GM12878 (cell line): ENCODE results near the gene PCDHGB2.
A peak's percentile ranks its signal among the peaks of the same experiment; 100 is the strongest.

Experiments used
- CHD2 ChIP-seq: IDR thresholded peaks from 2 replicates; pipeline ENCODE4 v1.6.1; 2011; ENCODE audit warnings: low read depth, low read length, improper control_type of control experiment, borderline replicate concordance
- EZH2 ChIP-seq: IDR thresholded peaks from 2 replicates; pipeline ENCODE4 v1.6.1; 2012; ENCODE audit warnings: low read depth, mild to moderate bottlenecking, control low read depth, inconsistent platforms, low read length, borderline replicate concordance; ENCODE audit not compliant: control insufficient read depth
- TF ChIP-seq, protein P1 (sequence below), 3 experiments: IDR thresholded peaks in 2 of 3; conservative IDR thresholded peaks in 1 of 3; 2 replicates each; pipeline ENCODE4 v1.5.1; 2011; ENCODE audit warnings: low read depth in 3 of 3, low read length in 3 of 3, mild to moderate bottlenecking in 3 of 3, control low read depth in 2 of 3, moderate library complexity in 2 of 3, inconsistent platforms in 1 of 3, mixed read lengths in 1 of 3; ENCODE audit not compliant: control insufficient read depth in 2 of 3, insufficient read depth in 1 of 3; ENCODE audit errors: extremely low read depth in 1 of 3
- TF ChIP-seq, protein P2 (sequence below): IDR thresholded peaks from 2 replicates; pipeline ENCODE4 v1.6.1; 2012; ENCODE audit warnings: low read depth, low read length, improper control_type of control experiment
- TF ChIP-seq, protein P3 (sequence below): fragments of 450-650 bp; conservative IDR thresholded peaks from 2 replicates; pipeline ENCODE4 v1.6.1; 2017; ENCODE audit warnings: mild to moderate bottlenecking, moderate library complexity

DNA sequence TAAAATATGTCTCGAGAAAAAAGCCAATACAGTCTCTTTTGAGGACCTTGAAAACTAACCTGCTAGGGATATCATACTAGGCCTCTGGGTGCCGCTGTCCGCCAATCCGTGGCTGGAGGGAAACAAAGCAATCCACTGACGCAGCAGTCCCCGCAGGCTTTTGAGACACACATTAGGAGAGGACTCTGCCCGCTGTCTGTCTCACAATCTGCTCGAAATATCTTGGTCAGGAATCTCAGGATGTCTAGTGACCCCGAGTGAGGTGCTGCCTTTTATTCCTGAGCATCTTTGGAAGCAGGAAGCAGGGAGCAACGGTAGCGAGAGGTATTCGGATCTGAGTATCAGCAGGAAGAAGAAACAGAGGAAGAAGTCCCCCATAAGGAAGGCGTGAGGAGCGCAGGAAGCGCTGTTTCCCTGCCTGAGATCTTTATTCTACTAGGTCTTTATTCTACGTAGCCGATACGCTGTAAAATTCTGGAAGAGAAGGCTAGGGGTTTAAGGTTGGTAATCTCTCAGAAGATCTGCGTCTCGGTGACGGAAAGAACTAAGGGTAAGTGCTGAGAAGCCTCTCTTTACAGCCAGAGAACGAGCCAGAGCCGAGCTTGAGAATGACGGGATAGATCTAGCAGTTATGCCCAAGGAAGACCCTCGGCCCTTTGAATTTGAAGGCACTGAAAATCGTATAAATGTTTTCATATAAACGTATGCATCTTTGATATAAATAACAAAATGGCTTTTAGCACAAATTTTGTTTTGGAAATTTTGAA is 33.5 kb upstream of the PCDHGB2 start:
- TF ChIP-seq CHD2 (no peak), EZH2 (no peak)
- TF ChIP-seq, protein P1, sequence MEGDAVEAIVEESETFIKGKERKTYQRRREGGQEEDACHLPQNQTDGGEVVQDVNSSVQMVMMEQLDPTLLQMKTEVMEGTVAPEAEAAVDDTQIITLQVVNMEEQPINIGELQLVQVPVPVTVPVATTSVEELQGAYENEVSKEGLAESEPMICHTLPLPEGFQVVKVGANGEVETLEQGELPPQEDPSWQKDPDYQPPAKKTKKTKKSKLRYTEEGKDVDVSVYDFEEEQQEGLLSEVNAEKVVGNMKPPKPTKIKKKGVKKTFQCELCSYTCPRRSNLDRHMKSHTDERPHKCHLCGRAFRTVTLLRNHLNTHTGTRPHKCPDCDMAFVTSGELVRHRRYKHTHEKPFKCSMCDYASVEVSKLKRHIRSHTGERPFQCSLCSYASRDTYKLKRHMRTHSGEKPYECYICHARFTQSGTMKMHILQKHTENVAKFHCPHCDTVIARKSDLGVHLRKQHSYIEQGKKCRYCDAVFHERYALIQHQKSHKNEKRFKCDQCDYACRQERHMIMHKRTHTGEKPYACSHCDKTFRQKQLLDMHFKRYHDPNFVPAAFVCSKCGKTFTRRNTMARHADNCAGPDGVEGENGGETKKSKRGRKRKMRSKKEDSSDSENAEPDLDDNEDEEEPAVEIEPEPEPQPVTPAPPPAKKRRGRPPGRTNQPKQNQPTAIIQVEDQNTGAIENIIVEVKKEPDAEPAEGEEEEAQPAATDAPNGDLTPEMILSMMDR (IDR thresholded peaks at IDR 0.05 in 2 of 3, conservative IDR thresholded peaks at IDR 0.05 in 1 of 3; ENCODE audit: control insufficient read depth in 2 of 3, extremely low read depth in 1 of 3, insufficient read depth in 1 of 3, low read depth in 3 of 3, low read length in 3 of 3) = peak; percentile 40 to 71 (median 61); a peak in 5 of 6 replicates
- TF ChIP-seq, protein P2, sequence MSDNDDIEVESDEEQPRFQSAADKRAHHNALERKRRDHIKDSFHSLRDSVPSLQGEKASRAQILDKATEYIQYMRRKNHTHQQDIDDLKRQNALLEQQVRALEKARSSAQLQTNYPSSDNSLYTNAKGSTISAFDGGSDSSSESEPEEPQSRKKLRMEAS = no peak
- TF ChIP-seq, protein P3, sequence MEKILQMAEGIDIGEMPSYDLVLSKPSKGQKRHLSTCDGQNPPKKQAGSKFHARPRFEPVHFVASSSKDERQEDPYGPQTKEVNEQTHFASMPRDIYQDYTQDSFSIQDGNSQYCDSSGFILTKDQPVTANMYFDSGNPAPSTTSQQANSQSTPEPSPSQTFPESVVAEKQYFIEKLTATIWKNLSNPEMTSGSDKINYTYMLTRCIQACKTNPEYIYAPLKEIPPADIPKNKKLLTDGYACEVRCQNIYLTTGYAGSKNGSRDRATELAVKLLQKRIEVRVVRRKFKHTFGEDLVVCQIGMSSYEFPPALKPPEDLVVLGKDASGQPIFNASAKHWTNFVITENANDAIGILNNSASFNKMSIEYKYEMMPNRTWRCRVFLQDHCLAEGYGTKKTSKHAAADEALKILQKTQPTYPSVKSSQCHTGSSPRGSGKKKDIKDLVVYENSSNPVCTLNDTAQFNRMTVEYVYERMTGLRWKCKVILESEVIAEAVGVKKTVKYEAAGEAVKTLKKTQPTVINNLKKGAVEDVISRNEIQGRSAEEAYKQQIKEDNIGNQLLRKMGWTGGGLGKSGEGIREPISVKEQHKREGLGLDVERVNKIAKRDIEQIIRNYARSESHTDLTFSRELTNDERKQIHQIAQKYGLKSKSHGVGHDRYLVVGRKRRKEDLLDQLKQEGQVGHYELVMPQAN = no peak
